Neural progenitor cell (in vitro differentiated cells): Measurements from ENCODE around the gene F7. TPM values are rescaled to one million over a fixed set of nuclear protein-coding genes. Genes with fewer than 3 reads are reported as not detected.

Experiments used
- DNase-seq: peaks from one replicate; pipeline ENCODE4 v3.0.0-alpha.2; 2016; ENCODE audit warnings: low spot score
- H2AFZ ChIP-seq: fragments of 200-600 bp; sonication (generic); replicated peaks from 2 replicates; pipeline ENCODE4 v1.6.1; 2016; ENCODE audit warnings: antibody characterized with exemption
- H3F3A ChIP-seq: fragments of 200-600 bp; sonication (generic); 2 replicates; pipeline ENCODE4 v1.6.1; 2016; ENCODE audit warnings: antibody characterized with exemption, low read depth
- H3K27ac ChIP-seq: fragments of 200-600 bp; sonication (generic); 2 replicates; pipeline ENCODE4 v1.5.1; 2016; ENCODE audit warnings: mild to moderate bottlenecking
- H3K27me3 ChIP-seq: fragments of 200-600 bp; sonication (generic); 2 replicates; pipeline ENCODE4 v1.6.1; 2016; ENCODE audit warnings: mild to moderate bottlenecking, moderate library complexity
- H3K36me3 ChIP-seq: fragments of 200-600 bp; sonication (generic); 2 replicates; pipeline ENCODE4 v1.5.1; 2016
- H3K4me1 ChIP-seq: fragments of 200-600 bp; sonication (generic); 2 replicates; pipeline ENCODE4 v1.6.1; 2016; ENCODE audit warnings: mixed run types
- H3K4me2 ChIP-seq: fragments of 200-600 bp; sonication (generic); 2 replicates; pipeline ENCODE4 v1.6.1; 2016
- H3K4me3 ChIP-seq: fragments of 200-600 bp; sonication (generic); 2 replicates; pipeline ENCODE4 v1.5.1; 2016
- H3K79me2 ChIP-seq: fragments of 200-600 bp; sonication (generic); 2 replicates; pipeline ENCODE4 v1.6.1; 2016; ENCODE audit warnings: low read depth
- H3K9ac ChIP-seq: fragments of 200-600 bp; sonication (generic); 2 replicates; pipeline ENCODE4 v1.6.1; 2016
- H3K9me3 ChIP-seq: fragments of 200-600 bp; sonication (generic); 2 replicates; pipeline ENCODE4 v1.5.1; 2016; ENCODE audit warnings: low read depth
- H4K20me1 ChIP-seq: fragments of 200-600 bp; sonication (generic); 2 replicates; pipeline ENCODE4 v1.6.1; 2016; ENCODE audit warnings: low read depth
- H3K27ac Mint-ChIP-seq: 3 replicates; pipeline ENCODE4 v1.8.0; 2021; ENCODE audit warnings: mixed read lengths
- H3K27me3 Mint-ChIP-seq: 2 replicates; pipeline ENCODE4 v1.8.0; 2022; ENCODE audit warnings: low read depth, mild to moderate bottlenecking, inconsistent platforms, moderate library complexity, mixed read lengths; ENCODE audit not compliant: insufficient read depth
- H3K36me3 Mint-ChIP-seq: 3 replicates; pipeline ENCODE4 v1.8.0; 2021; ENCODE audit warnings: mixed read lengths
- H3K4me1 Mint-ChIP-seq: 3 replicates; pipeline ENCODE4 v1.8.0; 2021; ENCODE audit warnings: mixed read lengths
- H3K4me3 Mint-ChIP-seq: 3 replicates; pipeline ENCODE4 v1.8.0; 2021; ENCODE audit warnings: mild to moderate bottlenecking, moderate library complexity, mixed read lengths
- H3K9me3 Mint-ChIP-seq: 3 replicates; pipeline ENCODE4 v1.8.0; 2020; ENCODE audit warnings: mixed read lengths
- EZH2 ChIP-seq: fragments of 200-600 bp; sonication (generic); IDR thresholded peaks from 2 replicates; pipeline ENCODE4 v1.6.1; 2017; ENCODE audit warnings: antibody characterized with exemption, mild to moderate bottlenecking, moderate library complexity
- EZH2phosphoT487 ChIP-seq: fragments of 200-600 bp; sonication (generic); IDR thresholded peaks from 2 replicates; pipeline ENCODE4 v1.6.1; 2017; ENCODE audit warnings: antibody characterized with exemption
- total RNA-seq: library from RNA; depleted of rRNA; stranded (reverse); fragments of >200 nt; gene quantifications from 2 replicates; pipeline ENCODE4 v1.2.3, GENCODE V29; 2015; ENCODE audit warnings: low replicate concordance
- TF ChIP-seq, protein P1 (sequence below): fragments of 200-600 bp; sonication (generic); IDR thresholded peaks from 2 replicates; pipeline ENCODE4 v1.5.1; 2017; ENCODE audit warnings: antibody characterized with exemption, mild to moderate bottlenecking

The F7 gene
- total RNA-seq, 1 donor from 2014 or later = not detected

DNA sequence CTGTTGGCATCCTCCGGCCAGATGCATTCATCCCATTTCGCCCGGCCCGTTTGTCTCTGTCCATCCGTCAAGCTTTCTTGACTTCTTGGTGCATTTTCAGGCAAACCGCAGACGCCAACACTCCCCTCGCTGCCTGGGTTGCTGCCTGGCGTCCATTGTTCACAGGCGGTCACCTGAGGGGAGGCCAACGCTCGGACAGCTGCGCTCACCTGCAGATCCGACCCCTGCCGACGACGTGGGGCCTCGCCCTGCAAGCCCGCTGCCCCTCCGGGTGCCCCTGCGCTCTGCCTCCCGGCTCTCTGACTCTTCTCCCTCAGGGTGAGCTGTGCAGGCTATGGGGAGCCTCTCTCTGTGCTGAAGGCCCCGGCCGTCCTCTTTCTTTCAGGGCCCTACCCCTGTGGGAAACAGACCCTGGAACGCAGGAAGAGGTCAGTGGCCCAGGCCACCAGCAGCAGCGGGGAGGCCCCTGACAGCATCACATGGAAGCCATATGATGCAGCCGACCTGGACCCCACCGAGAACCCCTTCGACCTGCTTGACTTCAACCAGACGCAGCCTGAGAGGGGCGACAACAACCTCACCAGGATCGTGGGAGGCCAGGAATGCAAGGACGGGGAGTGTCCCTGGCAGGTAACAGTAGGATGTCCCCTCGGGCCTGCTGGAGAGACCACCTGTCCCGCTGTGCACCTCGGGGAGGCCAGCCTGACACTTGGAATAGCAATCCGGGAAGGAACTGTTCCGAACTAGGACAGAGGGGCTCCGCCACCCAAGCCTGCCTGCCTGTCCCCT lies 38.1 kb downstream of the F7 start:
- H3K4me1 ChIP-seq = peaks cover 14% of the 10 kb centered on the region
- Mint-ChIP-seq H3K4me1 (peaks cover 4% of the 10 kb centered on the region), H3K9me3 (no peaks in the 10 kb centered on the region), H3K27me3 (peaks cover 4% of the 10 kb centered on the region), H3K36me3 (no peaks in the 10 kb centered on the region), H3K27ac (no peak overlapping the region), H3K4me3 (no peak overlapping the region)
- no peaks in the 10 kb centered on the region for H3K79me2 ChIP-seq
- TF ChIP-seq EZH2 = no peak
- no peak for TF ChIP-seq EZH2phosphoT487
- TF ChIP-seq, protein P1, sequence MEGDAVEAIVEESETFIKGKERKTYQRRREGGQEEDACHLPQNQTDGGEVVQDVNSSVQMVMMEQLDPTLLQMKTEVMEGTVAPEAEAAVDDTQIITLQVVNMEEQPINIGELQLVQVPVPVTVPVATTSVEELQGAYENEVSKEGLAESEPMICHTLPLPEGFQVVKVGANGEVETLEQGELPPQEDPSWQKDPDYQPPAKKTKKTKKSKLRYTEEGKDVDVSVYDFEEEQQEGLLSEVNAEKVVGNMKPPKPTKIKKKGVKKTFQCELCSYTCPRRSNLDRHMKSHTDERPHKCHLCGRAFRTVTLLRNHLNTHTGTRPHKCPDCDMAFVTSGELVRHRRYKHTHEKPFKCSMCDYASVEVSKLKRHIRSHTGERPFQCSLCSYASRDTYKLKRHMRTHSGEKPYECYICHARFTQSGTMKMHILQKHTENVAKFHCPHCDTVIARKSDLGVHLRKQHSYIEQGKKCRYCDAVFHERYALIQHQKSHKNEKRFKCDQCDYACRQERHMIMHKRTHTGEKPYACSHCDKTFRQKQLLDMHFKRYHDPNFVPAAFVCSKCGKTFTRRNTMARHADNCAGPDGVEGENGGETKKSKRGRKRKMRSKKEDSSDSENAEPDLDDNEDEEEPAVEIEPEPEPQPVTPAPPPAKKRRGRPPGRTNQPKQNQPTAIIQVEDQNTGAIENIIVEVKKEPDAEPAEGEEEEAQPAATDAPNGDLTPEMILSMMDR = no peak
- no peak overlapping the region for H3K9ac ChIP-seq
- H2AFZ ChIP-seq = no peak overlapping the region
- H3K4me2 ChIP-seq = no peak overlapping the region
- H4K20me1 ChIP-seq = no peaks in the 10 kb centered on the region
- no peak for DNase-seq
- no peak overlapping the region for H3K4me3 ChIP-seq
- no peaks in the 10 kb centered on the region for H3K36me3 ChIP-seq
- no peaks in the 10 kb centered on the region for H3K9me3 ChIP-seq
- H3K27ac ChIP-seq = no peak overlapping the region
- no peaks in the 10 kb centered on the region for H3K27me3 ChIP-seq
- H3F3A ChIP-seq = peaks cover 1% of the 10 kb centered on the region

DNA sequence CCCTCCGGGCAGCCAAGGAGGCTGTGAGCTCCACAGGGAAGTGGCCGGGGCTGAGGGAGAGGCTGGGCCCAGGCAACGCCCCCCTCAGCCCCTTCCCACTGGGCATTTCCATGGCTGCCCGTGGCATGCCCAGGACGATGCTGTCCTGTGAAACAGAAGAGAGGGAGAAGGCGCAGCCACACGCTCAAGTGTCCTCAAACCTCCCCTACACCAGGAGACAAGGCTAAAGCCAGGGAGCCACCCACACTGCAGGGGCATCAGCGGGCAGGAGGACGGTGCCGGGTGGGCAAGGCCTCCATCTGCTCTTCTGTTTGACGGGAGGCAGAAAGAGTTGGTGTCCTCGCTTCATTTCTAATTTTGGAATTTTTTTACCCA lies 38.7 kb downstream of the F7 start:
- H4K20me1 ChIP-seq = no peaks in the 10 kb centered on the region
- H3K4me3 ChIP-seq = no peak overlapping the region
- H3K4me1 ChIP-seq = peaks cover 13% of the 10 kb centered on the region
- H3F3A ChIP-seq = no peaks in the 10 kb centered on the region
- H3K4me2 ChIP-seq = no peak overlapping the region
- H3K36me3 ChIP-seq = no peaks in the 10 kb centered on the region
- DNase-seq = no peak
- no peaks in the 10 kb centered on the region for H3K9me3 ChIP-seq
- peaks cover 4% of the 10 kb centered on the region for H3K27me3 Mint-ChIP-seq
- H3K27me3 ChIP-seq = no peaks in the 10 kb centered on the region
- H3K9ac ChIP-seq = no peak overlapping the region
- H3K27ac ChIP-seq = no peak overlapping the region
- no peaks in the 10 kb centered on the region for H3K36me3 Mint-ChIP-seq
- H2AFZ ChIP-seq = no peak overlapping the region
- no peaks in the 10 kb centered on the region for H3K9me3 Mint-ChIP-seq
- H3K4me1 Mint-ChIP-seq = peaks cover 4% of the 10 kb centered on the region
- no peak overlapping the region for H3K4me3 Mint-ChIP-seq
- no peaks in the 10 kb centered on the region for H3K79me2 ChIP-seq
- H3K27ac Mint-ChIP-seq = no peak overlapping the region
- no peak for TF ChIP-seq EZH2
- no peak for TF ChIP-seq EZH2phosphoT487
- TF ChIP-seq, protein P1 = no peak

DNA sequence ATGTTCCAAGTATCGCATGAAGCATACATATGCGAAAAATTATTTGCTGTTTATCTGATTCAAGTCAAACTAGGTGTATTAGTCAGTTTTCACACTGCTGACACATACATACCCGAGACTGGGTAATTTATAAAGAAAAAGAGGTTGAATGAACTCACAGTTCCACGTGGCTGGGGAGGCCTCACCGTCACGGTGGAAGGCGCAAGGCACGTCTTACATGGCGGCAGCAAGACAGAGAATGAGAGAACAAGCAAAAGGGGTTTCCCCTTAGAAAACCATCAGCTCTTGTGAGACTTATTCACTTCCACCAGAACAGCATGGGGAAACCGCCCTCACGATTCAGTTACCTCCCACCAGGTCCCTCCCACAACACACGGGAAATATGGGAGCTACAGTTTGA lies 39.9 kb downstream of the F7 start:
- Mint-ChIP-seq H3K36me3 (no peaks in the 10 kb centered on the region), H3K27ac (no peak overlapping the region), H3K4me1 (peaks cover 3% of the 10 kb centered on the region), H3K27me3 (peaks cover 4% of the 10 kb centered on the region), H3K9me3 (no peaks in the 10 kb centered on the region), H3K4me3 (no peak overlapping the region)
- Histone ChIP-seq H3K9me3 (no peaks in the 10 kb centered on the region), H3K79me2 (no peaks in the 10 kb centered on the region), H3F3A (no peaks in the 10 kb centered on the region), H3K4me2 (no peak overlapping the region), H3K9ac (no peak overlapping the region), H2AFZ (no peak overlapping the region), H3K36me3 (no peaks in the 10 kb centered on the region), H3K4me1 (peaks cover 13% of the 10 kb centered on the region), H3K27ac (no peak overlapping the region), H3K4me3 (no peak overlapping the region), H3K27me3 (no peaks in the 10 kb centered on the region), H4K20me1 (no peaks in the 10 kb centered on the region)
- TF ChIP-seq EZH2 = no peak
- TF ChIP-seq, protein P1 = no peak
- TF ChIP-seq EZH2phosphoT487 = no peak
- DNase-seq = no peak
